SK-N-SH (cell line): ENCODE data around the gene TMPRSS12. TPM values are rescaled to one million over a fixed set of nuclear protein-coding genes. Genes with fewer than 3 reads are reported as not detected.
"Not testable (repeated sequence)": the region's sequence is repeated elsewhere in the genome, so short reads cannot be mapped to it uniquely, and the experiment has no call there.

Experiments used
- CTCF ChIA-PET: fragments of 300-600, 350-600 bp; formaldehyde crosslinking; extraction: SDS; loops from one replicate; lab custom pipeline; 2021; lab: Yijun Ruan, JAX
- POLR2A ChIA-PET: fragments of 350-600 bp; sonication (Branson Sonifier 250); formaldehyde crosslinking; extraction: SDS; loops from one replicate; lab custom pipeline; 2020; ENCODE audit warnings: antibody characterized with exemption, inconsistent platforms; lab: Yijun Ruan, JAX
- DNase-seq: peaks from one replicate; pipeline ENCODE4 v3.0.0; 2012
- H2AFZ ChIP-seq: fragments of 200-600 bp; sonication (generic); 2 replicates; pipeline ENCODE4 v1.8.1; 2016; ENCODE audit warnings: antibody characterized with exemption, mild to moderate bottlenecking, low read depth
- H3F3A ChIP-seq: fragments of 200-600 bp; sonication (generic); replicated peaks from 2 replicates; pipeline ENCODE3; 2016; ENCODE audit warnings: antibody characterized with exemption, mild to moderate bottlenecking; ENCODE audit not compliant: insufficient read depth
- H3K27ac ChIP-seq, 2 experiments: fragments of 200-500 bp in 1 of 2; fragments of 200-600 bp in 1 of 2; sonication (Bioruptor generic) in 1 of 2; sonication (generic), shearing (Covaris generic) in 1 of 2; 2 replicates each; pipeline versions ENCODE4 v1.5.1 to v1.6.1; 2014 to 2016; ENCODE audit warnings: low read depth in 2 of 2, inconsistent platforms in 1 of 2, low read length in 1 of 2, mild to moderate bottlenecking in 1 of 2, mixed read lengths in 1 of 2
- H3K27me3 ChIP-seq: fragments of 200-600 bp; sonication (generic), shearing (Covaris generic); 2 replicates; pipeline ENCODE4 v1.6.1; 2016; ENCODE audit warnings: mixed run types; ENCODE audit not compliant: insufficient read depth
- H3K36me3 ChIP-seq, 2 experiments: fragments of 200-500 bp in 1 of 2; fragments of 200-600 bp in 1 of 2; sonication (Bioruptor generic) in 1 of 2; sonication (generic) in 1 of 2; replicated peaks in 1 of 2; 2 replicates each; pipeline versions ENCODE3 to v1.5.1; 2014 to 2016; ENCODE audit warnings: low read length in 1 of 2, mild to moderate bottlenecking in 1 of 2; ENCODE audit not compliant: insufficient read depth in 2 of 2, control insufficient read depth in 1 of 2
- H3K4me1 ChIP-seq, 2 experiments: fragments of 200-500 bp in 1 of 2; fragments of 200-600 bp in 1 of 2; sonication (Bioruptor generic) in 1 of 2; sonication (generic), shearing (Covaris generic) in 1 of 2; 2 replicates each; pipeline versions ENCODE4 v1.5.1 to v1.6.1; 2014 to 2016; ENCODE audit warnings: low read depth in 1 of 2, low read length in 1 of 2, mixed run types in 1 of 2; ENCODE audit not compliant: insufficient read depth in 2 of 2, control insufficient read depth in 1 of 2
- H3K4me2 ChIP-seq: fragments of 200-600 bp; sonication (generic), shearing (Covaris generic); 2 replicates; pipeline ENCODE4 v1.6.1; 2017; ENCODE audit warnings: mixed run types
- H3K4me3 ChIP-seq, 2 experiments: fragments of 200-500 bp in 1 of 2; fragments of 200-600 bp in 1 of 2; sonication (Bioruptor generic) in 1 of 2; sonication (generic), shearing (Covaris generic) in 1 of 2; 2 replicates each; pipeline versions ENCODE4 v1.5.1 to v1.8.1; 2014 to 2016; ENCODE audit warnings: low read depth in 2 of 2, inconsistent platforms in 1 of 2, low read length in 1 of 2, mild to moderate bottlenecking in 1 of 2, mixed read lengths in 1 of 2, moderate library complexity in 1 of 2
- H3K79me2 ChIP-seq: fragments of 200-600 bp; sonication (generic); 2 replicates; pipeline ENCODE4 v1.8.1; 2017; ENCODE audit warnings: mild to moderate bottlenecking; ENCODE audit not compliant: insufficient read depth
- H3K9ac ChIP-seq: fragments of 200-600 bp; sonication (generic); 2 replicates; pipeline ENCODE4 v1.6.1; 2017; ENCODE audit warnings: mixed run types
- H3K9me2 ChIP-seq: fragments of 200-600 bp; sonication (generic); 2 replicates; pipeline ENCODE4 v1.6.1; 2017; ENCODE audit warnings: mixed run types
- H3K9me3 ChIP-seq: fragments of 200-600 bp; sonication (generic); 2 replicates; pipeline ENCODE4 v1.6.1; 2017; ENCODE audit warnings: mixed run types, mild to moderate bottlenecking, moderate library complexity
- H4K20me1 ChIP-seq: fragments of 200-600 bp; sonication (generic); 2 replicates; pipeline ENCODE4 v1.6.1; 2017; ENCODE audit warnings: mild to moderate bottlenecking, mixed run types; ENCODE audit not compliant: insufficient read depth
- REST ChIP-seq: IDR thresholded peaks from 2 replicates; pipeline ENCODE4 v1.6.1; 2012; ENCODE audit warnings: mild to moderate bottlenecking, low read depth, low read length, moderate library complexity
- SMC3 ChIP-seq: IDR thresholded peaks from 2 replicates; pipeline ENCODE4 v1.6.1; 2012; ENCODE audit warnings: low read depth, low read length, improper control_type of control experiment
- TEAD4 ChIP-seq: IDR thresholded peaks from 2 replicates; pipeline ENCODE4 v1.4.0; 2012; ENCODE audit warnings: mild to moderate bottlenecking, borderline replicate concordance; ENCODE audit not compliant: insufficient read depth
- USF2 ChIP-seq: fragments of 150-350 bp; IDR thresholded peaks from 2 replicates; pipeline ENCODE4 v1.6.1; 2017; ENCODE audit warnings: antibody characterized with exemption, low read length, low read depth, borderline replicate concordance
- WGBS: methylation state at CpG from one replicate; pipeline ENCODE4 v1.1.6; 2017; ENCODE audit warnings: low lambda C conversion rate; 5-methylcytosine and 5-hydroxymethylcytosine counted together
- polyA plus RNA-seq, 3 experiments: library from polyadenylated mRNA; depleted of rRNA; stranded (reverse); fragments of >200 nt; gene quantifications; 2 replicates each; pipeline ENCODE4 v1.2.3, GENCODE V29; 2012

Gene TMPRSS12
- polyA plus RNA-seq, 1 of the 3 experiments (the other 2 are of a cell fraction): not detected

GRCh38 chr12:50820177-50820576, 22.5 kb upstream of the TMPRSS12 start:
- ChIA-PET CTCF (interaction anchor here (10.6 kb wide), 1 partner anchor 167 kb away, joined by 186 read pairs; no protein-coding TSS in a partner anchor), POLR2A (no interaction called here)

GRCh38 chr12:50822082-50822481, 20.6 kb upstream of the TMPRSS12 start:
- Histone ChIP-seq H3K79me2 (no peaks in the 10 kb centered on the region), H3K36me3 (peaks cover 14 to 24% of the 10 kb centered on the region in 2 experiments), H3K9me3 (no peaks in the 10 kb centered on the region), H3K4me3 (no peak overlapping the region), H3K9ac (no peak overlapping the region), H4K20me1 (no peaks in the 10 kb centered on the region), H3K4me2 (no peak overlapping the region), H3K4me1 (no peaks in the 10 kb centered on the region; a peak in 1 of 4 replicates), H2AFZ (no peak overlapping the region), H3F3A (peaks cover 8% of the 10 kb centered on the region), H3K9me2 (no peaks in the 10 kb centered on the region), H3K27me3 (no peaks in the 10 kb centered on the region), H3K27ac (no peak overlapping the region)
- POLR2A ChIA-PET: interaction anchor here (1.2 kb wide), 1 partner anchor 57 kb away, joined by 3 read pairs; no protein-coding TSS in a partner anchor
- TF ChIP-seq REST: no peak
- CTCF ChIA-PET: interaction anchor here (1.4 to 10.6 kb wide), 2 partner anchors 57 to 165 kb away, joined by 3 to 186 read pairs; no protein-coding TSS in a partner anchor
- WGBS: 100% methylated on average over 1 of the region's 1 CpG
- DNase-seq: no peak

More at GRCh38 chr12:50820177-50820576, 22.5 kb upstream of the TMPRSS12 start:
- Histone ChIP-seq H3K79me2 (no peaks in the 10 kb centered on the region), H3K9me2 (no peaks in the 10 kb centered on the region), H3F3A (peaks cover 8% of the 10 kb centered on the region), H3K36me3 (peaks cover 22 to 43% of the 10 kb centered on the region in 2 experiments), H3K27me3 (no peaks in the 10 kb centered on the region), H3K27ac (no peak overlapping the region), H3K9ac (no peak overlapping the region), H3K4me2 (no peak overlapping the region), H3K4me3 (no peak overlapping the region), H3K4me1 (no peaks in the 10 kb centered on the region), H2AFZ (no peak overlapping the region), H4K20me1 (no peaks in the 10 kb centered on the region), H3K9me3 (no peaks in the 10 kb centered on the region)
- TF ChIP-seq TEAD4 (no peak), SMC3 (no peak), USF2 (no peak)
- DNase-seq: no peak

- H3K4me1 ChIP-seq, POLR2A ChIA-PET: not testable (repeated sequence)
- CTCF ChIA-PET: interaction anchor here (10.6 kb wide), 1 partner anchor 164 kb away, joined by 186 read pairs; no protein-coding TSS in a partner anchor
These were observed 19.0 kb upstream of the TMPRSS12 start for GRCh38 chr12:50823724-50824123.

More at GRCh38 chr12:50823724-50824123, 19.0 kb upstream of the TMPRSS12 start:
- H3F3A ChIP-seq, H3K9me2 ChIP-seq, H4K20me1 ChIP-seq, H2AFZ ChIP-seq, H3K9me3 ChIP-seq, DNase-seq, H3K27me3 ChIP-seq, H3K27ac ChIP-seq, H3K9ac ChIP-seq, H3K4me3 ChIP-seq, H3K79me2 ChIP-seq, H3K4me2 ChIP-seq: not testable (repeated sequence)
- H3K36me3 ChIP-seq: peaks cover 9 to 14% of the 10 kb centered on the region in 2 experiments
- 92% methylated on average over 11 of the region's 11 CpGs for WGBS
